Glomerular endothelial cell (primary cell): ENCODE measurements around the gene ZNF771. TPM values are rescaled to one million over a fixed set of nuclear protein-coding genes. Genes with fewer than 3 reads are reported as not detected.

Experiments used
- DNase-seq: peaks from one replicate; pipeline ENCODE4 v3.0.0-alpha.2; 2011; ENCODE audit warnings: low read depth, low spot score; ENCODE audit errors: extremely low read depth
- total RNA-seq: library from RNA; depleted of rRNA; stranded (reverse); fragments of >200 nt; gene quantifications from 2 replicates; pipeline ENCODE4 v1.2.3, GENCODE V29; 2015

The ZNF771 gene
- 19.0 and 19.8 TPM in 2 replicates for total RNA-seq

- no peak for DNase-seq
Observed at GRCh38 chr16:30407102-30407803, at the start of gene ZNF771. ZNF771 (plus strand) TSS chr16:30407606; CDS start chr16:30408054, 448 bp downstream.

GRCh38 chr16:30357715-30358576, 49.5 kb upstream of the ZNF771 start:
- DNase-seq = no peak

GRCh38 chr16:30358577-30358936, 48.8 kb upstream of the ZNF771 start:
- no peak for DNase-seq

GRCh38 chr16:30358990-30359870, 48.2 kb upstream of the ZNF771 start:
- no peak for DNase-seq

GRCh38 chr16:30359871-30360170, 47.6 kb upstream of the ZNF771 start:
- DNase-seq = no peak

GRCh38 chr16:30361180-30361579, 46.2 kb upstream of the ZNF771 start:
- no peak for DNase-seq

GRCh38 chr16:30365200-30365599, 42.2 kb upstream of the ZNF771 start:
- DNase-seq = no peak

- no peak for DNase-seq
Observed at GRCh38 chr16:30366511-30366910, 40.9 kb upstream of the ZNF771 start.

- no peak for DNase-seq
Observed at GRCh38 chr16:30367349-30368009, 39.9 kb upstream of the ZNF771 start.

- DNase-seq = no peak
Observed at GRCh38 chr16:30368122-30368791, 39.1 kb upstream of the ZNF771 start.

- DNase-seq = no peak
Observed at GRCh38 chr16:30368792-30369090, 38.7 kb upstream of the ZNF771 start.

- DNase-seq = no peak
Observed at GRCh38 chr16:30369091-30369937, 38.1 kb upstream of the ZNF771 start.

- DNase-seq = no peak
Observed at GRCh38 chr16:30369938-30370455, 37.4 kb upstream of the ZNF771 start.

- peak; percentile 100 for DNase-seq
Observed at GRCh38 chr16:30370456-30371247, 36.8 kb upstream of the ZNF771 start, which contains the start of gene TBC1D10B. TBC1D10B (minus strand) TSS chr16:30370494; CDS start chr16:30370183, 311 bp downstream.

GRCh38 chr16:30371248-30371816, 36.1 kb upstream of the ZNF771 start:
- no peak for DNase-seq

GRCh38 chr16:30372038-30372712, 35.2 kb upstream of the ZNF771 start:
- DNase-seq = no peak

- DNase-seq = no peak
Observed at GRCh38 chr16:30372725-30373124, 34.7 kb upstream of the ZNF771 start.
